ENCODE measurements around the gene KLF5.

Gene KLF5

GRCh38 chr13:73119612-73120011, 60.8 kb downstream of the KLF5 start:
- no peak overlapping the region for H3K4me3 ChIP-seq (ENCODE audit: low read depth, low read length)
- TF ChIP-seq MAX (IDR thresholded peaks at IDR 0.05; ENCODE audit: low read depth, low read length) = no peak
- no peak for TF ChIP-seq MYC (IDR thresholded peaks at IDR 0.05; ENCODE audit: low read depth, low read length)
- no peak for TF ChIP-seq POLR2A (IDR thresholded peaks at IDR 0.05; ENCODE audit: extremely low read depth, insufficient read length)
- no peak for TF ChIP-seq CTCF (IDR thresholded peaks at IDR 0.05; ENCODE audit: low read depth, low read length)
- no peak for DNase-seq (ENCODE audit: low read depth)

Measured in NB4 (cell line).